ENCODE measurements around the gene U2AF2. TPM values are rescaled to one million over a fixed set of nuclear protein-coding genes. Genes with fewer than 3 reads are reported as not detected.

Gene U2AF2
- polyA plus RNA-seq, 1 donor, result 164 TPM

DNA sequence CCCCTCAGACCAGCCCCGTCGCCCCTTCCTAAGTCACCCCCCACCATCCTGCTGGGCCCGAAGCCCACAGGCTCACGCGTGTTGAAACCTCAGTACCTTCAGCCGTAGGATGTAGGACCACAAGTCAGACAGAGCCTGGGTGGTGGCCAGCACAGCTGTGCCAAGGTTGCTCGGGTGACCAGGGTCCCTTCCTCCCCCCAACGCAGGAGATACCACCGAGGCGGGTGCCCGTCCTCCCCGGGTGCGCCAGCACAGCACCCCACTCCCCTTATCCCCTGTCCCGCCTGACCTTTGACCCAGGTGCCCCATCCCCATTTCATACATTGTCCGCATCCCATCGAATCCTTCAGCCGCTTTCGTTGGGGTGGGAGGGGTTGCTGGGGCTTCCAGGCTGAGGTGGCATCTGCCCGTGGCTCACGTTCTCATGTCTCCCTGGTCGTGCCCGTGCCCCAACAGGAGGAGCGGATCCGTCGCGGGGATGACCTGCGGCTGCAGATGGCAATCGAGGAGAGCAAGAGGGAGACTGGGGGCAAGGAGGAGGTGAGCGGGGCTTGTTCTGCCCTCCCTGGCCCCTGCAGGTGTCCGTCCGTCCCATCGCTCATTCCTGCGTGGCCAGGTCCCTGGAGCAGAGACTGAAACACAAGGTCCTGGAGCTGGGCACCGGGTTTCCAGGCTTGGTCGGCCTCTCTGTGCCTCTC lies 34.7 kb downstream of the U2AF2 start:
- no peak for DNase-seq

DNA sequence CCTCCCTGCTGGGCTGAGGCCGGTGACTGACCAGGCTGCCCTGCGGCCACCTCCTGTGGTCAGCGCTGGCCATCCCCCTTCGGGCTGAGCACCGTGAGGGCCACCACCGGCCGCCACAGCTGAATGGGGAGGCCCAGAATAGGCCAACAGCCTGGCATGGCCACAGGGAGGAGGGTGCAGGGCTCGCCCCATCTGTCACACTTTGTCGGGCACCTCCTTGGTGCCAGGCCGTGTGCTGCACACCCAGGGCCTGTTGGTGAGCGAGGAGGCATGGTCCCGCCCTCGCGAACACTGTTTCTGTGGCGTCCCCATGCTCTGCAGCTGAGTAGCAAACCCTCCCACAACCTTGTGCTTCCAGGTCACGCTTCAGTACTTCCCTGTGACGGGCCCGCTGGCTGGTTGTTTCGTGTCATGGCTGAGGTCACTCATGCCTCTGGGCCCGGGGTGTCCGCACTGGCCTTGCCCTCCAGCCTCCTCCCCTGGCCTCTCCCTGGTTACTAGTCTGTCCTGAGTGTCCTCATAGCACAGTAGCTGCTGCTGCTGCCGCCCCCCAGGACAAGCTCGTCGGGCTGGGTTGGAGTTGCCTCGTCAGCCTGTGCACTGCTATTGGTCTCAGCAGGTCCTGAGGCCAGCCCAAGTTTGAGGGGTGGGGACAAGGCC lies 35.4 kb downstream of the U2AF2 start:
- DNase-seq, result no peak

DNA sequence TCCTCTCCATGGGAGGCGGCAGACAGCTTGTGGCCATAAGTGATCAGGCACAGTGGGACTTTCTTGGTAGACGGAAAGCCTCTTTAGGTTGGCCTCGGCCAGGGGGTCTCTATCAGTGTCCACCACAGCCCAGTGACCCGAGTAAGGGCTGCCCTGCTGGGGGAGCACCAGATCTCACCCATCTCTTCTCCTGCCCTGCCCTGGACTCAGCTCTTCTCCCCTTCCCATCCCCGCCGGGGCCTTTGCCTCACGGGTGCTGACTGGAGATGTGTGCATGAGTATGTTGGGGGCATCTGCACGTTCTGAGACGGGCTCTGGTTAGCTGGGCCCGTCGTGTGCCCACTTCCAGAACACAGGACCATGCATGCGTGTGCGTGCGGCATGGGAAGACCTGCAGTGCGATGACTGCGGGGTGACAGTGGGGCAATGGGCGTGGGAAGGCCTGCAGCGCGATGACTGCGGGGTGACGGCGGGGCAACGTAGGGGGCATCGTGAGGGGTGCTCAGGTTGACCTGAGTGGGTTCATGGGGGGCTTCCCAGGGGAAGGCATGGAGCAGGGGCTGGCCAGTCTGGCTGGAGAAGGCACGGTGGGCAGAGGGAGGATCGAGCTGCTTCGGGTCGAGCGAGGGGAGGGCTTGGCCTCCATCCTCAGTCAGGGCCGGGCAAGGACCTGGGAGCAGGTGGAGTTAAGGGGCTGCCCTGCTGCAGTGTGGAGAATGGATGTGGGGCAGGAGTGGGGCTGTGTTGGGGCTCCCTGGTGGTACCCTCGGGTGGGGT lies 36.1 kb downstream of the U2AF2 start:
- no peak for DNase-seq

DNA sequence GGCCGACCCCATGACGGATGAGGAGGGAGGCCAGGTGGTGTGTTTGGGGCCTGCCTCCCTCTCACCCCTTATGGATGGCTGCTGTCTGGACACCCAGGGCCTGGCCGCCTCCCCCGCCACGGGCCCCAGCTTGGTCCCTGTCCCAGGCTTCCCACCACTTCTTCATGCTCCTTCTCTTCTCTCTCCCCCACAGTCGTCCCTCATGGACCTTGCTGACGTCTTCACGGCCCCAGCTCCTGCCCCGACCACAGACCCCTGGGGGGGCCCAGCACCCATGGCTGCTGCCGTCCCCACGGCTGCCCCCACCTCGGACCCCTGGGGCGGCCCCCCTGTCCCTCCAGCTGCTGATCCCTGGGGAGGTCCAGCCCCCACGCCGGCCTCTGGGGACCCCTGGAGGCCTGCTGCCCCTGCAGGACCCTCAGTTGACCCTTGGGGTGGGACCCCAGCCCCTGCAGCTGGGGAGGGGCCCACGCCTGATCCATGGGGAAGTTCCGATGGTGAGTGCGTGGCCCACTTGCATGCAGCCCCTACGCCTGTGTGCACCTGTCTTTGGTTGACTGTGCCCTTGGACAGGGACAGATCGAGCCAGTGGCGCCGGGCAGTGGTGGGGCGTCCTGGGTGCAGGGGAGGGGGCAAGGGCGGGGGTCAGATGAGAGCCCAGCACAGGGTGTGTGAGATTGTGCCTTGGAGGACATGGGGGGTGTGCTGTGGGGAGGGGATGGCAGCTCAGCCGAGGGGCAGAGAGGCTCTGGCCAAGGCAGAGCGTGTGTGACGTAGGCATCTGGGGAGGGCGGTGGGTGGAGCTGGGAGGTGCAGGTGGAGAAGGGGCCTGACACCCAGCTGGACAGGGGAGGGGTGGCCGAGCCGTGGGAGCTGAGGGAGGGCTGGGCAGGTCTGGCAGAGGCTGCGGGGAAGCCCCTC lies 37.0 kb downstream of the U2AF2 start:
- DNase-seq, result no peak

DNA sequence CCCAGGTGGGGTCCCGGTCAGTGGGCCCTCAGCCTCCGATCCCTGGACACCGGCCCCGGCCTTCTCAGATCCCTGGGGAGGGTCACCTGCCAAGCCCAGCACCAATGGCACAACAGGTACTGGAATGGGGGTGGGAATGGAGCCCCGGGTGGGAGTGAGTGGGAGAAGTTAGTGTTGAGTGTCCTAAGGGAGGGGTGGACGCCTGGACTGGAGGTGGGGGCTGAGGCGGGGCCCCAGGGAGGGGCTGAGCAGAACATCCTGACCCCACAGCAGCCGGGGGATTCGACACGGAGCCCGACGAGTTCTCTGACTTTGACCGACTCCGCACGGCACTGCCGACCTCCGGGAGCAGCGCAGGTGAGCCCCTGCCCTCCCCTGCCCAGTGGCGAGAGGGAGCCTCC lies 37.8 kb downstream of the U2AF2 start:
- DNase-seq, result no peak

DNA sequence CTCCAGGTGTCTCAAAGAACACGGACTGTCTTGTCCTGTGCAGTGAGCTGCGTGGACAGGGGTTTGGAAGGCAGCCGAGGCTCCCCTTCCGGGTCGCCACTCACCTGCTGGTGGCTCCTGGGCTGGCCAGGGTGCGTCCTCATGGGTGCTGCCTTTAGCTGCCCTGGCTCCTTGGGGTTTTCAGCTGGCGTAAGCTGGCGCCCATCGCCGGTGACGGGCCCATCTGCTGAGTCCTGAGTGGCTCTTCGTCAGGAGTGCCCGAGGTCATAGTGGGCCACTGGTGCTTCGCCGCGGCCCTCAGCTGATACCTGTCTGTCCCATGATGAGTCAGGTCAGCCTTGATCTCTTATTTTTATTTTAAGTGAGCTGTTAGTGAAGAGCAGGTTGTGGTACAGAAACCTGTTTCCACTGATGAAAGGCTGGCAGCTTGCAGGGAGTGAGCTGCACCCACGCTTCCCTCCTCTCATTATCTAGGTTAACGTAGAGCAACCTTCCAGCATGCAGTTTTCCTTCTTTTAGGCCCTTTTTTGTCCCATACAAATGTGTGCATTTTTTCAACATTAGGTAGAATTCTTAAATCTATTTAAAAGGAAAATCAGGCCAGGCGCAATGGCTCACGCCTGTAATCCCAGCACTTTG lies 38.6 kb downstream of the U2AF2 start:
- DNase-seq, result no peak

DNA sequence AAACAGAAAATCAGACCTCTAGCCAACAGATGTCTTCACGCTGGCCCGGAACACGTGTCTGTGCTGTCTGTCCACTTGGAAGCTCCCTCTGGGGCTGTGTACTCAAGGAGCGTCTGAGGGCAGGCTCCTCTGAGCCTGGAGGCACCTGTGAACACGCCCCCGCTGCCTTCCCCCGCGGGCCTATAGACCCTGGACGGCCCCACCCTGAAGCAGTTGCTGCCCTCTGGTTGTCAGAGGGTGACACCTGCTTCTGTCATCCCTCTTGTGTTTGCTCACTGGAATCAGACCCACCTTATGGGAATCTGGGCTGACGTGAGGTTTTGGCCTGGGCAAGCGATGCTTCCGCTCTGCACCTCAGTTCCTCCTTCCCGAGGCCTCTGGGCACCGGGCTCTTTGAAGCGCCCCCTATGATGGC lies 39.4 kb downstream of the U2AF2 start:
- no peak for DNase-seq

DNA sequence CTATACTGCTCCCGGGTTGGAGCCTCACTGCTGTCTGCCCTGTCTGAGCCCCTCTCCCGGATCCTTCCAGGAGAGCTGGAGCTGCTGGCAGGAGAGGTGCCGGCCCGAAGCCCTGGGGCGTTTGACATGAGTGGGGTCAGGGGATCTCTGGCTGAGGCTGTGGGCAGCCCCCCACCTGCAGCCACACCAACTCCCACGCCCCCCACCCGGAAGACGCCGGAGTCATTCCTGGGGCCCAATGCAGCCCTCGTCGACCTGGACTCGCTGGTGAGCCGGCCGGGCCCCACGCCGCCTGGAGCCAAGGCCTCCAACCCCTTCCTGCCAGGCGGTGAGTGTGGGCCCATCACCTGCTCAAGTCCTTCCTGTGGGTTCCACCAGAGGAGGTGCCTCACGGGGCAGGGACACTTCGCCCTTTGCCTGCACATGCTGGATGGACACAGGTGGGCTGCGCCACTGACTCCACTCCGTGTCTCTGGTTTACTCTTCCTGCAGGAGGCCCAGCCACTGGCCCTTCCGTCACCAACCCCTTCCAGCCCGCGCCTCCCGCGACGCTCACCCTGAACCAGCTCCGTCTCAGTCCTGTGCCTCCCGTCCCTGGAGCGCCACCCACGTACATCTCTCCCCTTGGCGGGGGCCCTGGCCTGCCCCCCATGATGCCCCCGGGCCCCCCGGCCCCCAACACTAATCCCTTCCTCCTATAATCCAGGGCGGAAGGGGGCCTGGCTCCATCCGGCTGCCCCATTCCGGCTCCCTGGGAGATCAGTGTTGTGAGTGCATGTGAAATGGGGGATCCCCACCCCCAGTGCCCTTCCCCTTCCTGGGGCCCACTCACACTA lies 40.0 kb downstream of the U2AF2 start:
- no peak for DNase-seq

DNA sequence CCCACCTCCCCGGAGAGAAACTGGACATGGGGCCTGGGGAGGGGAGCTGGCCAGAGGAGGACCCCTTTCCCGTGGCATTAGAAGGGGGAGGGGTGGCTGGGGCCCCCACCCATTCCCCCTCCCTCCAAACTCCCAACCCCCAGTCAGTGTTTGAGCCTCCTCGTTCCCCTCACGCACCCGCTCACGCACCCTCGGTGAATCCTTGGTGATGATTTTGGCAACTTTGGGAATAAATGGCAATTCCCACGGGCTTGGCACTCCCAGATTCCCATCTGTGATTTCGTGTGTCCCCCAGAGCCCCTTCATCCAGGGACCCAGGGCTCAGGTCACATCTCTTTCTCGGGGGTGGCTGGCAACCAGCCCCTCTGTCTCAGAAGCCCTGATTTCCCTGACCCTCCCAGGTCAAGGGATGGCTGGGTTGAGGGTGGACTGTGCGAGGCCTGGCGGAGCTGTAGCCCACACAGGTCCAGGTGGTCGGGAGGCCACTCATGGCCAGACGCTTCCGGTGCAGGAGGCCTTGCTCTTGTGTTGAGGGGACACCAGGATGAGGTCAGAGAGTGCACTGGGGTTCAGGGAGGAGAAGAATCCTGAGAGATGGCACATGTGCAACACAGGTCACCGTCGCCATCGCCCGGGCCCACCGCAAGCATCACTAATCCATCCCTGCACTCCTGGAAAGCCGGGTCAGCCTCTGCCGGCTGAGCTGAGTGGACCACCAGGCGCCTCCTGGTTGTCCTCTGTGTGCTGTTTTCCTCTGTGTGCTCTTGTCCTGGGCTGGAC lies 40.9 kb downstream of the U2AF2 start:
- DNase-seq, result no peak

DNA sequence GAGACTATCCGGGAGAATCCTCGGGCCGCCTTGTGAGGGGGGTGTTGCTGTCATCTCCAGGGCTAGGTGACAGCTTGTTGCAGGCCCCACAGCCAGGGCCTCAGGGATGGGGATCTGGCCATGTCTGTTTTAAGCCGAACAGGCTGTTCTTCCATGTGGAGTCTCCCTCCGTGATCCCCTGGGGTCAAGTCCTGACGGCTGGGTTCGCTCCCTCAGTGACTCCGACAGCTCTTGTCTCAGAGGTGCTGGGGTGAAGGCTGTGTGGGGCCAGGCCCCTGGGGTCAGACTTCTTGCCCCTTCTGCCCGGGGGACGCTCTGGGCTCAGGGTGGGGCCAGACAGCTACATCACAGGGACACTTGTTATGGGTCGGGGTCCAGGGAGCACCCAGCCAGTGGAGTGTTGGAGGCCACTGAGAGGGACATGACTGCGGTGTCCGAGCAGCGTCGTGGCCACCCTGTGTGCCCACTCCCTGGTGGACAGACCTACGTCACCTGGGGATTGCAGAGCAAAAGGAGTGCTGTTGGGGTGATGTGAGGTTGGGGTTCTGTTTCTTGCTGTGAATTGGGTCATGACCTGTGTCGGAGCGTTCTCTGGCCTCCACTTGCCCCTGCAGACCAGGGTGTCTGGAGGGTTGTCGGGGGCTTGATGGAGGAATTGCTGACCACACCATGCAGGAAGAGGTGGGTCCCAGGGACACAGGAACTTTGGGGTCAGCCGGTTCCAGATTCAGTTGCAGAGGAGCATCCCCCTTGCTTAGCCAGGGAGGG lies 41.6 kb downstream of the U2AF2 start:
- DNase-seq, result no peak

DNA sequence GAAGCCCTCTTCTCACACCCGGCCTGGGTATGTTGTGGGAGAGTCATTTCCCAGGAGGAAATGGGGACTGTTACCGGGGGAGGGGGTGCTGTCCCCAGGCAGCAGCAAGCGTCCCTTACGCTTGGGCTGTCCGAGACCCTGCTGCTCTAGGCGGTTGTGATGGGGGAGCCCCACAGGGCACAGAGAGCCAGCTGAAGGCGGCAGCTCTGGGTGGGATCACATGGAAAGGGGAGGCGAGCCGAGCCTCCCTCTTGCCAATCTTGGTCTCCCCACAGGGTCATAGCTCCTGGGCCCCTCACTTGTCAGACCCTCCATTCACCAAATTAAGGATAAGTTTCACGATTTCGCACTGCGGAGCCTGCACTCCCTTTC lies 42.2 kb downstream of the U2AF2 start:
- no peak for DNase-seq

DNA sequence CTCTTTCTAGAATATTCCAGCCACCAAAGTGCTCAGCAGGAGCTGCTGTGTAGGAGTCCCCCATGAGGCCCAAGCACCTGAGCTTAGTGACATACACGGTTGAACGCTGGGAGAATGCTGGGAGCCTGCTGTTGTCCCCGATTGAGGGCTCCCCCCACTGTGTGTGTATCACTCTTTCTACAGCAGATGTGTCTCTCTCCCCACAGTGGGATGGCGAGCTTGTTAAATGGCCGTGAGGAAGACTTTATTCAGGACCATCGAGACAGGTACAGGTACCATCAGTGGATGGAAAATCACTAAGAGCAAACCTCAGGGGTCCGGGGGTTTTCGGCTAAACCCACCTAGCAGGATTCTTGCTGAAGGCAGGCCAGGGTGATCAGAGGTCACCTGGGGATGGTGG lies 42.9 kb downstream of the U2AF2 start:
- DNase-seq, result no peak

DNA sequence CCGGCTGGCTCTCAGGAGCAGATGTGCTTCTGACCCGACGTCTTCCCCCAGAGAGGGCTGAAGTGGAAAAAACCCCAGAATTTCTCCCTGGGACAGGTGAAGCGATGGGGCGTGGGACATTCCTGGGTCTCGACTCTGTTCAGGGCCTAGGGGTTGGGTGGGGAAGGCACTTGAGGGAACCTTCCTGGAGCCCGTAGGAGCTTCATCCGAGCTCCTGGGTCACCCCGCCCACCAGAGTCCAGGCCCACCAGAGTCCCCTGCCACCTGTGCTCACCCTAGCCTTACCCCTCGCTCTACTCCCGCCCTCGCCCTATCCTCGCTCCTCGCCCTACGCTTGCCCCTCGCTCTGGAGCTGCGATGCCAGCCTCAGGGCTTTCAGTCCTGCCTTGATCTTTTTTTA lies 43.4 kb downstream of the U2AF2 start:
- DNase-seq, result no peak

DNA sequence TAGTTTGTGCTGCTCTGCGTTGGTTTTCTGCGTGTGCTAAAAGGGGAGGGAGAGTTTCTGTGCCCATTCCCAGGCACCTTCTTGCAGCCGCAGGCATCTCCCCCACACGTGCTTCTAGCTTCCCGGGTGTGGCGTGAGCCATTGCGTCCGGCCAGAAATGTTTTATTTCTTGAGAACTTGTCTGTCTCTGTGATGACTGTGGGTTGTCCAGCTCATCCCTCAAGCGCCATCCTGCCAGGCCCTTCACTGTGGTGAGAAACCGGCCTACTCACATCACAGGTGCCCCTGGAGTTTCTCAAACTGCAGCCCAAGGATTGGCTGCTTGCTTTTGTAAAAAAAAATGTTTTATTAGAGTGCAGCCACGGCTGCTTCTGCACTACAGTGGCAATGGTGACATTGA lies 44.4 kb downstream of the U2AF2 start:
- DNase-seq, result no peak

DNA sequence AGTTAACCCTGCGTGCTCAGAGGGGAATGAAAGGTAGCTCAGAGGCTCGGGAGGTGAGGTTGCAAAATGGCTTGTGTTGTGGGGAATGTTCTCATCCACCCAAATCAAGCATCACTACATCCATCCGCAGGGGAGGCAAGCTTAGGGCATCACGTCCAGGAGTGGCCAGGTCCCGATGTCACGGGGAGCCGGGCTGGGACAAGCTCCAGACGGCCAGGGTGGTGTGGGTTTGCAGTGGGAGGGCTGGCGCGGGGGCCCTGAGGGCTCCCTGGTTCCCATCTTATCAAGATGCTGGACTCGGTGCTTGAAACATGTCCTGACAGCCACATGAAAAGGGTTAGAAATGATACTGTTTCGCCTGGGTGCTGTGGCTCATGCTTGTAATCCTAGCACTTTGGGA lies 46.0 kb downstream of the U2AF2 start:
- no peak for DNase-seq

DNA sequence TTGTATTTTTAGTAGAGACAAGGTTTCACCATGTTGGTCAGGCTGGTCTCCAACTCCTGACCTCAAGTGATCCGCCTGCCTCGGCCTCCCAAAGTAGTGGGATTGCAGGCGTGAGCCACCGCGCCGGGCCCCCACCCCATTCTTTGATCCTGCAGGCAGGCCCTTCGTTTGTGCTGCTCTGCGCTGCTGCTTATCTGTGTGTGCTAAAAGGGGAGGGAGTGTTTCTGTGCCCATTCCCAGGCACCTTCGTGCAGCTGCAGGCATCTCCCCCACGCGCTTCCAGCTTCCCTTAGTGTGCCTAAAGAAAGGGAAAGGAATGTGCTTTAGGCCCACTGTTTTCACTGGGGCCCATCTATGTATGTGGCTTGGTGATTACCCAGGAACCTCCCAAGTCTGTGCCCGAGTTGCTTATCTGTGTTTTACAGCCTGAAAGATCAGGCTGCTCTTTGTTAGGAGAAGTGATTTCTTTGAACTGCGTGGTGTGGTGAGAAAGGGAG lies 47.3 kb downstream of the U2AF2 start:
- DNase-seq, result no peak

DNA sequence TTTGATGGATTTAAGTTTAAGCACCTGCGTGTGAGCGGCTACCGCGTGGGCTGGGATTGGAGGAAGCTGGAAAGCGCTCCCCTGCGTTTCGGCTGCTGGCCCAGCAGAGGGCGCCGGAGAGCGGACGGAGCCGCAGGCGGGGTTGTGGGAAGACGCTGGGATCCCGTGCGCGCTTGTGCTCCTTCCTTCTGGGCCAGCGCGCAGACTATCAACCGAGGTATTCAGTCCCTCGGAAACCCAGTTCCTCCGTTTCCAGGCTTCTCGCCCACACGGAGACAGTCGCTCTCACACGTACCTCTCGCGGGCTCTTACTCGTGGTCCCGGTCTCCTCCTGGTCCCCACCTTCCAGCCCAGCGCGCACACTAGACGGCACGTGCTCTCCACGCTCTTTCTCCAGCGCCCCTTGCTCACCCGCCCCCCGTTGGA lies 49.0 kb downstream of the U2AF2 start:
- peak; percentile 36 for DNase-seq

DNA sequence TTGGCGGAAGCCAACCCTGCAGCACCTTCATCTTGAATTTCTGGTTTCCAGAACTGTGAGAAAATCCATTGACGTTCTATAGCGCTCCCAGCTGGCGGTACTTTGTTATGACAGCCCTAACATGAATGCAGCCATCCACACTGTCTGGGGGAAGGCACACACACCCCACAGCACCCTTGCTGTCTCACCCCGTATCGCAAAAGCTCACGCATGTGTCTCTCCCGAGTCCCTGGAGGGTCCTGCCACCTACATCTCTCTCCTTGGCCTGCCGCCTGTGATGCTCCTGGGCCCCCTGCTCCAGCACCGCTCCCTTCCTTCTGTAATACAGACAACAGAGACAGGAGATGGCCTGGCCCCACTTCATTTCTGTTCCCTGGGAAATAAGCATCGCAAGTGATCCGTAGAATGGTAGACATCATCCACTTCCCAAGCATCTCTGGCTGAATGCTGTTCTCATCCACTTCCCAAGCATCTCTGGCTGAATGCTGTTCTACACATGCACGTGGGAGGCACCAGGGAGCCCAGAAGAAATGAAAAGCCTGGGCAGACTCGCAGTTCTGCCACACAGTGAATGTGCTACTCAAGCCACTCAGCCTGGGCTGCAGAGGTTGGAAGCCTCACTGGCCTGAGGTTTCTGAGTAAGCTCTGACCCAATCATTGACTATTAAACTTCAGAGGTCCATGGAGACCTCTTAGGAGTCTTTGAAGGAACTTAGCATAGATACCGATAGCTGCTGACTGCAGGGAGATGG lies 49.8 kb downstream of the U2AF2 start:
- no peak for DNase-seq

All from left kidney (tissue), 2 donors.